ENCODE results near the gene ANK3.

The ANK3 gene

GRCh38 chr10:60315311-60315710 lies 74.4 kb downstream of the ANK3 start:
- no peaks in the 10 kb centered on the region for H3K36me3 ChIP-seq (replicated peaks; ENCODE audit: insufficient read depth, low read length)
- no peaks in the 10 kb centered on the region for H3K9me2 ChIP-seq (replicated peaks; ENCODE audit: insufficient read depth, low read length)
- no peak for DNase-seq
- no peak overlapping the region for H3K4me2 ChIP-seq (ENCODE audit: low read depth, low read length)
- H3K79me2 ChIP-seq (ENCODE audit: low read length) = no peaks in the 10 kb centered on the region
- H4K20me1 ChIP-seq (ENCODE audit: insufficient read depth, low read length) = no peaks in the 10 kb centered on the region
- TF ChIP-seq EZH2 (optimal IDR thresholded peaks at IDR 0.05; ENCODE audit: low read depth, low read length) (no peak), CTCF (IDR thresholded peaks at IDR 0.05; ENCODE audit: low read length) (no peak), EZH2phosphoT487 (IDR thresholded peaks at IDR 0.05; ENCODE audit: low read length) (no peak)
- no peaks in the 10 kb centered on the region for H3K9me3 ChIP-seq (replicated peaks; ENCODE audit: insufficient read depth, low read length)
- no peak overlapping the region for H3K9ac ChIP-seq (ENCODE audit: low read length)
- no peaks in the 10 kb centered on the region for H3F3A ChIP-seq (ENCODE audit: insufficient read depth, low read length)
- no peak overlapping the region for H3K4me3 ChIP-seq (ENCODE audit: low read length)
- H3K27ac ChIP-seq (ENCODE audit: low read length) = no peak overlapping the region
- no peak overlapping the region for H2AFZ ChIP-seq (ENCODE audit: low read length)
- peaks cover 5% of the 10 kb centered on the region for H3K4me1 ChIP-seq (ENCODE audit: low read length)
- H3K27me3 ChIP-seq (replicated peaks; ENCODE audit: insufficient read depth, low read length) = no peaks in the 10 kb centered on the region

- Histone ChIP-seq H3K36me3 (replicated peaks; ENCODE audit: insufficient read depth, low read length) (no peaks in the 10 kb centered on the region), H4K20me1 (ENCODE audit: insufficient read depth, low read length) (no peaks in the 10 kb centered on the region), H3K9me2 (replicated peaks; ENCODE audit: insufficient read depth, low read length) (no peaks in the 10 kb centered on the region), H3K4me1 (ENCODE audit: low read length) (peaks cover 5% of the 10 kb centered on the region), H3K27me3 (replicated peaks; ENCODE audit: insufficient read depth, low read length) (no peaks in the 10 kb centered on the region), H3K79me2 (ENCODE audit: low read length) (no peaks in the 10 kb centered on the region), H2AFZ (ENCODE audit: low read length) (no peak overlapping the region), H3K4me2 (ENCODE audit: low read depth, low read length) (no peak overlapping the region), H3K4me3 (ENCODE audit: low read length) (no peak overlapping the region), H3K27ac (ENCODE audit: low read length) (no peak overlapping the region), H3K9ac (ENCODE audit: low read length) (no peak overlapping the region), H3F3A (ENCODE audit: insufficient read depth, low read length) (no peaks in the 10 kb centered on the region), H3K9me3 (replicated peaks; ENCODE audit: insufficient read depth, low read length) (no peaks in the 10 kb centered on the region)
- no peak for DNase-seq
- no peak for TF ChIP-seq EZH2phosphoT487 (IDR thresholded peaks at IDR 0.05; ENCODE audit: low read length)
- TF ChIP-seq CTCF (IDR thresholded peaks at IDR 0.05; ENCODE audit: low read length) = no peak
- TF ChIP-seq EZH2 (optimal IDR thresholded peaks at IDR 0.05; ENCODE audit: low read depth, low read length) = no peak
These were observed 75.4 kb downstream of the ANK3 start for GRCh38 chr10:60314069-60314940.

- DNase-seq = no peak
- Histone ChIP-seq H3K9ac (ENCODE audit: low read length) (no peak overlapping the region), H3F3A (ENCODE audit: insufficient read depth, low read length) (no peaks in the 10 kb centered on the region), H4K20me1 (ENCODE audit: insufficient read depth, low read length) (no peaks in the 10 kb centered on the region), H3K27me3 (replicated peaks; ENCODE audit: insufficient read depth, low read length) (no peaks in the 10 kb centered on the region), H3K4me1 (ENCODE audit: low read length) (peaks cover 5% of the 10 kb centered on the region), H3K79me2 (ENCODE audit: low read length) (no peaks in the 10 kb centered on the region), H3K27ac (ENCODE audit: low read length) (no peak overlapping the region), H2AFZ (ENCODE audit: low read length) (no peak overlapping the region), H3K4me3 (ENCODE audit: low read length) (no peak overlapping the region), H3K4me2 (ENCODE audit: low read depth, low read length) (no peak overlapping the region), H3K9me3 (replicated peaks; ENCODE audit: insufficient read depth, low read length) (no peaks in the 10 kb centered on the region), H3K9me2 (replicated peaks; ENCODE audit: insufficient read depth, low read length) (no peaks in the 10 kb centered on the region), H3K36me3 (replicated peaks; ENCODE audit: insufficient read depth, low read length) (no peaks in the 10 kb centered on the region)
- TF ChIP-seq EZH2phosphoT487 (IDR thresholded peaks at IDR 0.05; ENCODE audit: low read length) (no peak), CTCF (IDR thresholded peaks at IDR 0.05; ENCODE audit: low read length) (no peak), EZH2 (optimal IDR thresholded peaks at IDR 0.05; ENCODE audit: low read depth, low read length) (no peak)
These were observed 76.1 kb downstream of the ANK3 start for GRCh38 chr10:60313589-60313952.

All from MM.1S (cell line).